Breast epithelium (tissue), 4 donors: ENCODE measurements around the gene MTHFD1. TPM values are rescaled to one million over a fixed set of nuclear protein-coding genes. Genes with fewer than 3 reads are reported as not detected.

Experiments
- DNase-seq, 2 donors: peaks; one replicate each; pipeline ENCODE4 v3.0.0-alpha.2; 2019; ENCODE audit warnings: low spot score in 2 of 2
- H3K27ac ChIP-seq, 2 donors: fragments of 200-600 bp; sonication (generic) in 1 of 2; one replicate each; pipeline ENCODE4 v1.5.1; 2016 to 2019; ENCODE audit warnings: mild to moderate bottlenecking in 1 of 2
- H3K27me3 ChIP-seq, 2 donors: fragments of 200-600 bp; sonication (generic) in 1 of 2; one replicate each; pipeline versions ENCODE4 v1.5.1 to v1.6.0; 2017 to 2019; ENCODE audit warnings: control low read depth in 1 of 2, mild to moderate bottlenecking in 1 of 2
- H3K36me3 ChIP-seq: fragments of 200-600 bp; one replicate; pipeline ENCODE4 v1.5.1; 2019
- H3K4me1 ChIP-seq, 2 donors: fragments of 200-600 bp; sonication (generic); one replicate each; pipeline ENCODE4 v1.5.1; 2016 to 2019; ENCODE audit warnings: control low read depth in 1 of 2
- H3K4me3 ChIP-seq, 3 donors: fragments of 200-600 bp; sonication (generic); 1 replicate in 2 of 3; 2 replicates in 1 of 3; pipeline ENCODE4 v1.5.1; 2016 to 2019; ENCODE audit warnings: mild to moderate bottlenecking in 3 of 3, moderate library complexity in 2 of 3
- H3K9me3 ChIP-seq, 2 donors: fragments of 200-600 bp; sonication (generic) in 1 of 2; one replicate each; pipeline ENCODE4 v1.5.1; 2016 to 2019; ENCODE audit warnings: control low read depth in 1 of 2
- POLR2A ChIP-seq: fragments of 450-650 bp; IDR thresholded peaks from one replicate; pipeline ENCODE4 v1.6.1; 2016; ENCODE audit warnings: antibody characterized with exemption, mild to moderate bottlenecking, moderate library complexity
- POLR2AphosphoS5 ChIP-seq, 3 donors: sonication (generic); formaldehyde crosslinking; IDR thresholded peaks; one replicate each; pipeline ENCODE4 v1.6.1; 2017; ENCODE audit warnings: antibody characterized with exemption in 3 of 3
- intact Hi-C: fragments of 100-400 bp; cut with DNase I; formaldehyde crosslinking; loops from one replicate; pipeline ENCODE4 v1.15.1; 2023; ENCODE audit warnings: low total_unique reads
- total RNA-seq, 3 donors: library from RNA; depleted of rRNA; stranded (reverse); fragments of >200 nt; gene quantifications; one replicate each; pipeline ENCODE4 v1.1.0, GENCODE V29; 2016
- TF ChIP-seq, protein P1 (sequence below), 3 donors: fragments of 450-650 bp; IDR thresholded peaks; one replicate each; pipeline ENCODE4 v1.5.1; 2016 to 2017; ENCODE audit warnings: antibody characterized with exemption in 3 of 3, mild to moderate bottlenecking in 3 of 3, moderate library complexity in 3 of 3

The MTHFD1 gene
- total RNA-seq, 3 donors from 2014 or later, result 48.5 to 126 (median 50.3) TPM

GRCh38 chr14:64450255-64450654 lies 62.1 kb downstream of the MTHFD1 start:
- Histone ChIP-seq H3K27ac (no peak overlapping the region), H3K9me3 (no peaks in the 10 kb centered on the region), H3K36me3 (no peaks in the 10 kb centered on the region), H3K4me3 (no peak overlapping the region), H3K27me3 (no peaks in the 10 kb centered on the region), H3K4me1 (no peaks in the 10 kb centered on the region)
- no peak for DNase-seq
- intact Hi-C loops, result no loop called here
- TF ChIP-seq, protein P1, sequence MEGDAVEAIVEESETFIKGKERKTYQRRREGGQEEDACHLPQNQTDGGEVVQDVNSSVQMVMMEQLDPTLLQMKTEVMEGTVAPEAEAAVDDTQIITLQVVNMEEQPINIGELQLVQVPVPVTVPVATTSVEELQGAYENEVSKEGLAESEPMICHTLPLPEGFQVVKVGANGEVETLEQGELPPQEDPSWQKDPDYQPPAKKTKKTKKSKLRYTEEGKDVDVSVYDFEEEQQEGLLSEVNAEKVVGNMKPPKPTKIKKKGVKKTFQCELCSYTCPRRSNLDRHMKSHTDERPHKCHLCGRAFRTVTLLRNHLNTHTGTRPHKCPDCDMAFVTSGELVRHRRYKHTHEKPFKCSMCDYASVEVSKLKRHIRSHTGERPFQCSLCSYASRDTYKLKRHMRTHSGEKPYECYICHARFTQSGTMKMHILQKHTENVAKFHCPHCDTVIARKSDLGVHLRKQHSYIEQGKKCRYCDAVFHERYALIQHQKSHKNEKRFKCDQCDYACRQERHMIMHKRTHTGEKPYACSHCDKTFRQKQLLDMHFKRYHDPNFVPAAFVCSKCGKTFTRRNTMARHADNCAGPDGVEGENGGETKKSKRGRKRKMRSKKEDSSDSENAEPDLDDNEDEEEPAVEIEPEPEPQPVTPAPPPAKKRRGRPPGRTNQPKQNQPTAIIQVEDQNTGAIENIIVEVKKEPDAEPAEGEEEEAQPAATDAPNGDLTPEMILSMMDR (IDR thresholded peaks at IDR 0.05), result no peak
- TF ChIP-seq POLR2A (no peak), POLR2AphosphoS5 (IDR thresholded peaks at IDR 0.05) (no peak)

DNA sequence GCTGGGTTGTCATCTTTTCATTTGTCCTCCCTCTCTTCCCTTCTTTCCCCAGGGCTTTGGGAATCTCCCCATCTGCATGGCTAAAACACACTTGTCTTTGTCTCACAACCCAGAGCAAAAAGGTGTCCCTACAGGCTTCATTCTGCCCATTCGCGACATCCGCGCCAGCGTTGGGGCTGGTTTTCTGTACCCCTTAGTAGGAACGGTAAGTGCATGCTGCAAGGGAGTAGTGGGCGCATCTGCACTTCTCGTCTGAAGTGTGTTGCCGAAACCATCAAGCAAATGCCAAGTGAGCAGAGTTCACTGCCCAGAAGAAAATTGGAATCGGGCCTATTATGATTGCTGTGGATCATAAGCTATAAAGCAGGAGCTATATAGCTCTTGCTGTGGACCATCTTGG lies 66.5 kb downstream of the MTHFD1 start:
- H3K27ac ChIP-seq, result no peak overlapping the region
- H3K4me3 ChIP-seq, result no peak overlapping the region
- no peak for DNase-seq
- TF ChIP-seq POLR2AphosphoS5 (IDR thresholded peaks at IDR 0.05), result no peak
- no peak for TF ChIP-seq POLR2A
- TF ChIP-seq, protein P1 (IDR thresholded peaks at IDR 0.05), result no peak
- no peaks in the 10 kb centered on the region for H3K4me1 ChIP-seq
- no peaks in the 10 kb centered on the region for H3K9me3 ChIP-seq
- intact Hi-C loops, result no loop called here
- H3K27me3 ChIP-seq, result no peaks in the 10 kb centered on the region
- H3K36me3 ChIP-seq, result no peaks in the 10 kb centered on the region

GRCh38 chr14:64459405-64460136 lies 71.4 kb downstream of the MTHFD1 start:
- H3K4me1 ChIP-seq, result no peaks in the 10 kb centered on the region
- no peak for DNase-seq

GRCh38 chr14:64461221-64461620 lies 73.1 kb downstream of the MTHFD1 start:
- intact Hi-C loops, result no loop called here
- no peaks in the 10 kb centered on the region for H3K9me3 ChIP-seq
- H3K27me3 ChIP-seq, result no peaks in the 10 kb centered on the region
- no peaks in the 10 kb centered on the region for H3K4me1 ChIP-seq
- H3K27ac ChIP-seq, result no peak overlapping the region
- H3K36me3 ChIP-seq, result no peaks in the 10 kb centered on the region
- no peak overlapping the region for H3K4me3 ChIP-seq
- TF ChIP-seq POLR2AphosphoS5 (IDR thresholded peaks at IDR 0.05) (no peak), POLR2A (no peak)
- TF ChIP-seq, protein P1 (IDR thresholded peaks at IDR 0.05), result no peak
- DNase-seq, result no peak

More at GRCh38 chr14:64459405-64460136, 71.4 kb downstream of the MTHFD1 start:
- TF ChIP-seq POLR2AphosphoS5 (IDR thresholded peaks at IDR 0.05), result no peak
- no peaks in the 10 kb centered on the region for H3K9me3 ChIP-seq
- no peaks in the 10 kb centered on the region for H3K36me3 ChIP-seq
- intact Hi-C loops, result no loop called here
- no peak overlapping the region for H3K27ac ChIP-seq
- H3K27me3 ChIP-seq, result no peaks in the 10 kb centered on the region
- no peak overlapping the region for H3K4me3 ChIP-seq

GRCh38 chr14:64463195-64463594 lies 75.0 kb downstream of the MTHFD1 start:
- H3K27ac ChIP-seq, result no peak overlapping the region
- intact Hi-C loops, result no loop called here
- no peak for DNase-seq
- no peaks in the 10 kb centered on the region for H3K27me3 ChIP-seq
- H3K9me3 ChIP-seq, result no peaks in the 10 kb centered on the region
- no peaks in the 10 kb centered on the region for H3K4me1 ChIP-seq
- no peaks in the 10 kb centered on the region for H3K36me3 ChIP-seq
- no peak overlapping the region for H3K4me3 ChIP-seq
- TF ChIP-seq POLR2AphosphoS5 (IDR thresholded peaks at IDR 0.05), result no peak
- TF ChIP-seq, protein P1 (IDR thresholded peaks at IDR 0.05), result no peak
- no peak for TF ChIP-seq POLR2A
